HG03469 (cell line): ENCODE measurements around the gene ZNF765.
"Not testable (repeated sequence)": the region's sequence is repeated elsewhere in the genome, so short reads cannot be mapped to it uniquely, and the experiment has no call there.

Experiments
- ATAC-seq: cut with Tn5 transposase; IDR thresholded peaks from one replicate; pipeline ENCODE4 v1.9.1; 2021; ENCODE audit warnings: mild to moderate bottlenecking, moderate library complexity, moderate number of reproducible peaks; ENCODE audit not compliant: unreplicated experiment

The ZNF765 gene

GRCh38 chr19:53475470-53475869 is 80.5 kb downstream of the ZNF765 start:
- not testable (repeated sequence) for ATAC-seq
